BLaER1 treated with 17β-estradiol and CSF1 and Interleukin-3, amounts not matched to agents 10 nM and 100 nM (cell line): ENCODE measurements around the gene MALAT1.
"Not testable (repeated sequence)": the region's sequence is repeated elsewhere in the genome, so short reads cannot be mapped to it uniquely, and the experiment has no call there.

Source experiments
- H3K27ac ChIP-seq, 11 experiments: shearing (Covaris generic); formaldehyde crosslinking; 2 replicates each; pipeline ENCODE4 v1.8.1; 2022
- H3K27me3 ChIP-seq, 11 experiments: shearing (Covaris generic); formaldehyde crosslinking; 2 replicates each; pipeline ENCODE4 v1.8.1; 2022
- H3K36me3 ChIP-seq, 11 experiments: shearing (Covaris generic); formaldehyde crosslinking; 2 replicates each; pipeline ENCODE4 v1.8.1; 2022
- H3K4me1 ChIP-seq, 10 experiments: shearing (Covaris generic); formaldehyde crosslinking; 2 replicates each; pipeline ENCODE4 v1.8.1; 2022
- H3K4me2 ChIP-seq, 11 experiments: shearing (Covaris generic); formaldehyde crosslinking; 2 replicates each; pipeline ENCODE4 v1.8.1; 2022
- H3K4me3 ChIP-seq, 10 experiments: shearing (Covaris generic); formaldehyde crosslinking; 2 replicates each; pipeline ENCODE4 v1.8.1; 2022
- H3K9ac ChIP-seq, 11 experiments: shearing (Covaris generic); formaldehyde crosslinking; 2 replicates each; pipeline ENCODE4 v1.8.1; 2022
- H3K9me3 ChIP-seq, 11 experiments: shearing (Covaris generic); formaldehyde crosslinking; replicated peaks in 1 of 11; 2 replicates each; pipeline ENCODE4 v1.8.1; 2022
- H4K20me1 ChIP-seq, 11 experiments: shearing (Covaris generic); formaldehyde crosslinking; 2 replicates each; pipeline ENCODE4 v1.8.1; 2022
- Cebpa-rat ChIP-seq, 11 experiments: shearing (Covaris generic); IDR thresholded peaks; 2 replicates each; pipeline ENCODE4 v1.8.1; 2022

Gene MALAT1

GRCh38 chr11:65468874-65469333 is 29.9 kb upstream of the MALAT1 start:
- TF ChIP-seq Cebpa-rat (IDR thresholded peaks at IDR 0.05): no peak
- no peaks in the 10 kb centered on the region for H3K36me3 ChIP-seq
- H4K20me1 ChIP-seq: no peaks in the 10 kb centered on the region
- peak overlapping the region; percentile 1 to 51 (median 32); a peak in 19 of 22 replicates for H3K4me2 ChIP-seq
- H3K4me1 ChIP-seq: peaks cover 41 to 47% (median 44%) of the 10 kb centered on the region in 10 experiments
- H3K27ac ChIP-seq: peak overlapping the region in 5 of 11 experiments; percentile 17 to 48 (median 28); a peak in 6 of 22 replicates
- H3K9ac ChIP-seq: peak overlapping the region in 4 of 11 experiments; percentile 3 to 34 (median 20); a peak in 3 of 22 replicates
- H3K27me3 ChIP-seq: no peaks in the 10 kb centered on the region
- H3K9me3 ChIP-seq: no peaks in the 10 kb centered on the region
- no peak overlapping the region for H3K4me3 ChIP-seq

- TF ChIP-seq Cebpa-rat (IDR thresholded peaks at IDR 0.05): no peak
- H3K27ac ChIP-seq: peak overlapping the region; percentile 81 to 95 (median 88); a peak in 19 of 22 replicates
- no peaks in the 10 kb centered on the region for H3K9me3 ChIP-seq
- peak overlapping the region; percentile 75 to 98 (median 91); a peak in 15 of 22 replicates for H3K4me2 ChIP-seq
- no peaks in the 10 kb centered on the region for H3K27me3 ChIP-seq
- H3K4me1 ChIP-seq: peaks cover 44 to 59% (median 52%) of the 10 kb centered on the region in 10 experiments
- no peaks in the 10 kb centered on the region for H3K36me3 ChIP-seq
- peak overlapping the region in 10 of 11 experiments; percentile 50 to 85 (median 80); a peak in 15 of 22 replicates for H3K9ac ChIP-seq
- H3K4me3 ChIP-seq: no peak overlapping the region
- H4K20me1 ChIP-seq: no peaks in the 10 kb centered on the region
Measured at GRCh38 chr11:65470433-65471049, 28.3 kb upstream of the MALAT1 start.

GRCh38 chr11:65471447-65471891 is 27.4 kb upstream of the MALAT1 start:
- Histone ChIP-seq H3K4me1 (peaks cover 53 to 69% (median 61%) of the 10 kb centered on the region in 10 experiments), H3K4me3 (peak overlapping the region in 9 of 10 experiments; percentile 7 to 54 (median 18); a peak in 12 of 20 replicates), H3K27me3 (no peaks in the 10 kb centered on the region), H3K9ac (peak overlapping the region; percentile 62 to 85 (median 79)), H3K36me3 (no peaks in the 10 kb centered on the region), H3K4me2 (peak overlapping the region; percentile 75 to 98 (median 91)), H3K27ac (peak overlapping the region; percentile 81 to 95 (median 88)), H3K9me3 (no peaks in the 10 kb centered on the region), H4K20me1 (no peaks in the 10 kb centered on the region)
- TF ChIP-seq Cebpa-rat (IDR thresholded peaks at IDR 0.05): no peak

GRCh38 chr11:65472588-65473277 is 26.1 kb upstream of the MALAT1 start:
- H3K9ac ChIP-seq: peak overlapping the region; percentile 62 to 85 (median 79)

GRCh38 chr11:65473278-65473860 is 25.5 kb upstream of the MALAT1 start:
- Histone ChIP-seq H3K36me3 (no peaks in the 10 kb centered on the region), H3K4me2 (peak overlapping the region; percentile 75 to 98 (median 91); a peak in 21 of 22 replicates), H3K27ac (peak overlapping the region; percentile 81 to 95 (median 88)), H3K27me3 (no peaks in the 10 kb centered on the region), H4K20me1 (no peaks in the 10 kb centered on the region), H3K4me3 (no peak overlapping the region), H3K4me1 (peaks cover 64 to 80% (median 72%) of the 10 kb centered on the region in 10 experiments), H3K9me3 (no peaks in the 10 kb centered on the region), H3K9ac (peak overlapping the region in 6 of 11 experiments; percentile 40 to 83 (median 76); a peak in 7 of 22 replicates)
- no peak for TF ChIP-seq Cebpa-rat (IDR thresholded peaks at IDR 0.05)

More at GRCh38 chr11:65472588-65473277, 26.1 kb upstream of the MALAT1 start:
- not testable (repeated sequence) for H4K20me1 ChIP-seq, H3K36me3 ChIP-seq, H3K9me3 ChIP-seq, H3K27me3 ChIP-seq
- peak overlapping the region; percentile 81 to 95 (median 88) for H3K27ac ChIP-seq
- peak in 2 of 11 experiments; percentile 17 to 21; a peak in 2 of 22 replicates for TF ChIP-seq Cebpa-rat (IDR thresholded peaks at IDR 0.05)
- H3K4me2 ChIP-seq: peak overlapping the region; percentile 75 to 98 (median 91)
- peaks cover 58 to 73% (median 65%) of the 10 kb centered on the region in 10 experiments for H3K4me1 ChIP-seq
- H3K4me3 ChIP-seq: peak overlapping the region in 8 of 10 experiments; percentile 7 to 51 (median 27); a peak in 5 of 20 replicates

- H3K36me3 ChIP-seq: no peaks in the 10 kb centered on the region
- peaks cover 72 to 87% (median 78%) of the 10 kb centered on the region in 10 experiments for H3K4me1 ChIP-seq
- H3K9ac ChIP-seq: no peak overlapping the region
- no peak for TF ChIP-seq Cebpa-rat (IDR thresholded peaks at IDR 0.05)
- no peaks in the 10 kb centered on the region for H3K27me3 ChIP-seq
- peak overlapping the region in 5 of 11 experiments; percentile 7 to 100 (median 100); a peak in 4 of 22 replicates for H3K27ac ChIP-seq
- no peaks in the 10 kb centered on the region for H4K20me1 ChIP-seq
- no peaks in the 10 kb centered on the region for H3K9me3 ChIP-seq
- no peak overlapping the region for H3K4me3 ChIP-seq
- H3K4me2 ChIP-seq: peak overlapping the region in 4 of 11 experiments; percentile 91 to 99 (median 97); a peak in 3 of 22 replicates
Measured at GRCh38 chr11:65474864-65475263, 24.0 kb upstream of the MALAT1 start.

- Histone ChIP-seq H3K4me3 (peak overlapping the region; percentile 67 to 81 (median 70)), H3K9me3 (no peaks in the 10 kb centered on the region), H3K9ac (peak overlapping the region; percentile 93 to 99 (median 97)), H4K20me1 (no peaks in the 10 kb centered on the region), H3K36me3 (no peaks in the 10 kb centered on the region), H3K27me3 (no peaks in the 10 kb centered on the region), H3K27ac (peak overlapping the region; percentile 97 to 100 (median 99)), H3K4me2 (peak overlapping the region; percentile 84 to 99 (median 96)), H3K4me1 (peaks cover 61 to 90% (median 77%) of the 10 kb centered on the region in 10 experiments)
- no peak for TF ChIP-seq Cebpa-rat (IDR thresholded peaks at IDR 0.05)
Measured at GRCh38 chr11:65476632-65477148, 22.2 kb upstream of the MALAT1 start.

- Histone ChIP-seq H3K27me3 (no peaks in the 10 kb centered on the region), H3K9ac (peak overlapping the region; percentile 93 to 99 (median 97)), H3K4me3 (peak overlapping the region; percentile 67 to 81 (median 70)), H4K20me1 (no peaks in the 10 kb centered on the region), H3K4me1 (peaks cover 54 to 91% (median 77%) of the 10 kb centered on the region in 10 experiments), H3K9me3 (no peaks in the 10 kb centered on the region), H3K4me2 (peak overlapping the region; percentile 84 to 99 (median 96)), H3K36me3 (no peaks in the 10 kb centered on the region), H3K27ac (peak overlapping the region; percentile 97 to 100 (median 99))
- TF ChIP-seq Cebpa-rat (IDR thresholded peaks at IDR 0.05): peak in 9 of 11 experiments; percentile 32 to 76 (median 58); a peak in 8 of 22 replicates
Measured at GRCh38 chr11:65477149-65477965, 21.5 kb upstream of the MALAT1 start.
